OCI-LY3 (cell line): Measurements from ENCODE around the gene KLK14.

Experiments used
- CTCF ChIP-seq: fragments of 200-600, 300-600 bp; sonication (generic); IDR thresholded peaks from 2 replicates; pipeline ENCODE4 v1.5.1; 2014; ENCODE audit warnings: antibody characterized with exemption, low read length, low read depth
- EZH2phosphoT487 ChIP-seq: fragments of 200-600 bp; shearing (Covaris generic); IDR thresholded peaks from 2 replicates; pipeline ENCODE4 v1.6.1; 2018; ENCODE audit warnings: antibody characterized with exemption, mixed run types, low read depth

DNA sequence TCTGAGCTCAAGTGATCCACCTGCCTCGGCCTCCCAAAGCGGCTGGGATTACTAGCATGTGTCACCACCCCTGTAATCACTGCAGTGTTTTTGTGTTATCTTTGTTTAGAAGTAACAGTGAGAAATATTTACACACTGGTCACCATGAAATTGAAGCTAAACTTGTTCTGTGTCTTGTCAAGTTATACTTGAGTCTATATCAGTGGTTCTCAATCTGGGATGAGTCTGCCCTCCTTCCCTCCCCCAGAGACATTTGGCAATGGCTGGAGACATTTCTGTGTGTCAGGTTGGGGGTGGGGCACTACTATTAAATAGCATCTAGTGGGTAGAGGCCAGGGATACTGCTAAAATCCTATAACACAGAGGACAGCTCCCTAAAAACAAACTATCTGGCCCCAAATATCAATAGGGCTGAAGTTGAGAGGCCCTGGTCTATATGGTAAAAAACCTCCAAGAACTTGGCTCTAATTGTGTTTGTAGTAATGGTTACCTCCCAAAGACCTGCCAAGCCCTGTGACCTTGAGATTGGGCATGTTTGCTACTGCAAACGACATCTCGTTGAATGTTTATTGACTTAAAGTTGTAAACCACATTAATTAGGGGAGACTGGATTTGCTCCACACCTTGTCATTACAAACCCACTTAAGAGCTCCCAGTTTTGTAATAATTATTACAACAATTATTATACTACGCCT is 18.6 kb upstream of the KLK14 start:
- no peak for TF ChIP-seq CTCF
- no peak for TF ChIP-seq EZH2phosphoT487
